Nephron progenitor cell (in vitro differentiated cells): ENCODE measurements around the gene RNU6-7.

Experiments
- DNase-seq: peaks from one replicate; pipeline ENCODE4 v3.0.0; 2021
- H3K27ac Mint-ChIP-seq: 2 replicates; pipeline ENCODE4 v1.8.0; 2021; ENCODE audit warnings: mild to moderate bottlenecking, moderate library complexity, mixed read lengths
- H3K27me3 Mint-ChIP-seq: 2 replicates; pipeline ENCODE4 v1.8.0; 2021; ENCODE audit warnings: mild to moderate bottlenecking, low read depth, mixed read lengths; ENCODE audit not compliant: poor library complexity
- H3K36me3 Mint-ChIP-seq: 2 replicates; pipeline ENCODE4 v1.8.0; 2021; ENCODE audit warnings: low read depth, mixed read lengths
- H3K4me1 Mint-ChIP-seq: 2 replicates; pipeline ENCODE4 v1.8.0; 2021; ENCODE audit warnings: mixed read lengths
- H3K4me3 Mint-ChIP-seq: 2 replicates; pipeline ENCODE4 v1.8.0; 2021; ENCODE audit warnings: mild to moderate bottlenecking, moderate library complexity, mixed read lengths
- H3K9me3 Mint-ChIP-seq: 2 replicates; pipeline ENCODE4 v1.8.0; 2021; ENCODE audit warnings: mild to moderate bottlenecking, moderate library complexity, mixed read lengths
- CTCF ChIP-seq: fragments of 200-600 bp; sonication (generic); IDR thresholded peaks from 2 replicates; pipeline ENCODE4 v1.5.0; 2021; ENCODE audit warnings: antibody characterized with exemption

RNU6-7 gene

GRCh38 chr14:32250681-32251080, 48.8 kb downstream of the RNU6-7 start:
- Mint-ChIP-seq H3K4me1 (no peaks in the 10 kb centered on the region), H3K36me3 (no peaks in the 10 kb centered on the region), H3K27me3 (peaks cover 5% of the 10 kb centered on the region), H3K9me3 (no peaks in the 10 kb centered on the region), H3K27ac (no peak overlapping the region), H3K4me3 (no peak overlapping the region)
- no peak for TF ChIP-seq CTCF
- no peak for DNase-seq

GRCh38 chr14:32251530-32251929, 49.7 kb downstream of the RNU6-7 start:
- no peak for TF ChIP-seq CTCF
- H3K4me3 Mint-ChIP-seq: no peak overlapping the region
- no peaks in the 10 kb centered on the region for H3K4me1 Mint-ChIP-seq
- H3K36me3 Mint-ChIP-seq: no peaks in the 10 kb centered on the region
- peaks cover 5% of the 10 kb centered on the region for H3K27me3 Mint-ChIP-seq
- no peaks in the 10 kb centered on the region for H3K9me3 Mint-ChIP-seq
- no peak for DNase-seq
- H3K27ac Mint-ChIP-seq: no peak overlapping the region
